IPS-15b (cell line): ENCODE measurements around the gene PLEKHH1.

ENCODE experiments used
- H3K27me3 ChIP-seq: one replicate; pipeline ENCODE4 v1.6.1; 2013; ENCODE audit warnings: low read length; ENCODE audit not compliant: control insufficient read depth, insufficient read depth
- H3K36me3 ChIP-seq: one replicate; pipeline ENCODE4 v1.6.1; 2013; ENCODE audit warnings: low read length; ENCODE audit not compliant: control insufficient read depth, insufficient read depth
- H3K4me1 ChIP-seq: one replicate; pipeline ENCODE4 v1.6.1; 2013; ENCODE audit warnings: mild to moderate bottlenecking, low read length; ENCODE audit not compliant: control insufficient read depth, insufficient read depth
- H3K4me3 ChIP-seq: one replicate; pipeline ENCODE4 v1.5.1; 2013; ENCODE audit warnings: low read depth, low read length
- H3K9ac ChIP-seq: one replicate; pipeline ENCODE4 v1.6.1; 2013; ENCODE audit warnings: low read depth, mild to moderate bottlenecking, low read length
- H3K9me3 ChIP-seq: one replicate; pipeline ENCODE4 v1.6.1; 2013; ENCODE audit warnings: mild to moderate bottlenecking, low read length; ENCODE audit not compliant: control insufficient read depth, insufficient read depth

Gene PLEKHH1

DNA sequence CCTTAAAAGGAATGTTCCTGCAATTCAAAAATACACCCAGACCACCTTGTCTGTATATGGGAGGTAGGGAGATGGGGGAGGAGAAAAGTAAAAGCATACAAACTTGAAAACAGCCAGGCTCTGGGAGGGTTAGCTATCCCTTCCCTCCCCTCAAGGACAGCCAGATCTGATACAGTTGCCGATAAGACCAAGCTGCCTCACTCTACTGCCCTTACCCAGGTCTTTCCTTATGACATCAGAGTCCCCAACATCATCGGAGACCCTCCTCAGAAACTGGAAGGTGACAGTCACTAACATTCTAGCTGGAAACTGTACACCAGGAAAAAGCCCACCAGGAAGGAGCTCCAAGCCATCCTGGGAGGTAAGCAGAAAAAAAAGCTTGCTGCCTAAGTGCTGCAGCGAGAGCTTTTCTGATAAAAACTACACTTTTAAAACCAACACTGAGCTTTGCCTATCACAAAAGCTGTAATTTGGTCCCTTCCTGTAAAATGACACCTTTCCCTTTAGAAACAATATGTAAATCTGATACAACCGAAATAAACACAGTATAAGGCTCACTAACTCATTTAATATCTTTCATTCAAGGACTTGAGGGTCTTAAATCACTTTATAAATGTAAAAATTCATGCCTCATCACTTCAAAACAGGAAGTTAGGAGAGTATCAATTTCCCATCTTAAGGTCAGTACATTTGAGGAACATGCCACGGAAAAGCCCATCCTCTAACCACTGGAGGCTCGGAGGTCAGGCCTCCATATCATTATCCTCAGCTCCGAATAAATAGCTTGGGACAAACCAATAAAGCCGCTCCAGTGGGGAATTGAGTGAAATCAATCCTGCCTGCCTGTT, 20.4 kb upstream of the PLEKHH1 start:
- no peak overlapping the region for H3K4me3 ChIP-seq
- H3K9ac ChIP-seq = no peak overlapping the region
- no peaks in the 10 kb centered on the region for H3K36me3 ChIP-seq
- peaks cover 49% of the 10 kb centered on the region for H3K27me3 ChIP-seq
- H3K9me3 ChIP-seq = no peaks in the 10 kb centered on the region
- peaks cover 2% of the 10 kb centered on the region for H3K4me1 ChIP-seq

DNA sequence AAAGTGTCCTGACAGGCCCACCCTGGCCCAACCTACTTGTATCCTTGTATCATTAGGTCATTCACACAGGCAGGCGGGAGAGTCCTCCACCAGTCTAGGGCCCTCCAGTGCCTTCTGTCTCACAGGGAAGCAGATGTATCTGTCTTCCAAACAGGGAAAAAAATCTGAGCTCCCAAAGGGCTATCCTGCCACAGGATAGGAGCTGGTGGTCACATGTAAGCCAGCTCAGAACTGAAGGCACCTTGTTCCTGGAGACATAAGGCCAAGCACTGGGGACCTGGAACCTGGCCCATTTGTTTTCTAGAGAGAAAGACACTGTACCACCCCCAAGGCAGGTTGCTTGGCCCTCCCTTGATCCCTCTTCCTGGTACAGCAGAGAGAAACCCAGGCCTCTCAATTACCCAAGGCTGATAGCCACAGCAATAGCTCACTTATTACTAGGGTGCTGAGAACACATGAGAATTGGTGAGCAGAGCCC, 19.4 kb upstream of the PLEKHH1 start:
- Histone ChIP-seq H3K4me1 (peaks cover 2% of the 10 kb centered on the region), H3K9me3 (no peaks in the 10 kb centered on the region), H3K4me3 (no peak overlapping the region), H3K27me3 (peaks cover 59% of the 10 kb centered on the region), H3K36me3 (no peaks in the 10 kb centered on the region), H3K9ac (no peak overlapping the region)

DNA sequence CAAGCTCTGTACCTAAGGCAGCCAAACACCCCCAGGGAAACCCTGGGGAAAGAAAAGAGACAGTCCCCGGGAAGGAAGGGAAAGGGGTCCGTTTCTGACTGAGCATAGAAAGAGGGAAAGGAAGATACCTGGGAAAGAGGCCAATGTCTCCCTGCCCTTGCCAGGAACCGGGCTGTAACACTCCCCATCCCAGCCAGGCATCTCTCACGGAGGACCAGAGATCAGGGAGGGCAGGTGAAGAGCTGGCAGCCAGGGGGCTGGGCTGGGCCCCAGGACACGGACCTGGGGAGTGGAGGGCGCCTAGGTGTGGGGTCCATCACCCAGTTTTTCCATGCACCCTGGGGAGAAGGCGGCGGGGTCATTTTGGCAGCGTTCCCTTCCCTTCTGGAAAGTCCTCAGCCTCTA, 18.9 kb upstream of the PLEKHH1 start:
- Histone ChIP-seq H3K27me3 (peaks cover 60% of the 10 kb centered on the region), H3K9ac (no peak overlapping the region), H3K4me1 (peaks cover 2% of the 10 kb centered on the region), H3K36me3 (no peaks in the 10 kb centered on the region), H3K4me3 (peak overlapping the region; percentile 61), H3K9me3 (no peaks in the 10 kb centered on the region)

DNA sequence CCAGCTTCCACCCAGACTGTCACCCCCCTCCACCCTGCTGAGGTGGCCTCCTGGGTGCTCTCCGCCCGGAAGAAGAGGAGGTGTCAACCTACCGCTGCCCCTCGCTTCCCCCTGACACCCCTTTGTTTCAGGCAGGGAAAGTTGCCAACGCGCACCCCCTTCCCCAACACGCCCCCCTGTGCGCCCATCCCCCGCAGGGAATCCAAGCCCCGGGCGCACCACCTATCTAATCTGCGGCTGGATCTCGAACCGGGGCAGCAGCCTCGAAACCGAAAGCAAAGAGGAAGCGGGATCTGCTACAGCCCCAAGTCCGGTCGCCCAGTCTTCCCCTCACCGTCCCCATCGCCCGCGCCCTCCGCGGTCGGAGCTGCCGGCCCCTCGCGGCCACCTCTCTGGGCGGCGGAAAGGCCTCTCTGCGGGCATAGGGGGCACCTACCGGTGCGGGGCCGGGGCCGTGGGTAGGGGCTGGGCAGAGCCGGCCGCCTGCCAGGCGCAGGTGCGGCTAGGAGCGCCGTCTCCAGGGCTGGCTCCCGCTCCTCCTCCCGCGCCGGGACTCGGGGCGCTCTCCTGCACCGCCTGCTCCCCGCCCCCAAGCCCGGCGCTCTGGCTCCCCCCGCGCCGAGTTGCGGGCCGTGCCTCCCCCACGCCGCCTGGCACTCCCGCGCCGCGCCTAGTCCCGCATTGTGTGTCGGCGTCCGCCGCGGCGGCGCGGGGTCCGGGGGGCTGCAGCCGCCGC, 18.3 kb upstream of the PLEKHH1 start:
- Histone ChIP-seq H3K9ac (no peak overlapping the region), H3K9me3 (no peaks in the 10 kb centered on the region), H3K4me3 (peak overlapping the region; percentile 61), H3K36me3 (no peaks in the 10 kb centered on the region), H3K4me1 (peaks cover 2% of the 10 kb centered on the region), H3K27me3 (peaks cover 60% of the 10 kb centered on the region)

DNA sequence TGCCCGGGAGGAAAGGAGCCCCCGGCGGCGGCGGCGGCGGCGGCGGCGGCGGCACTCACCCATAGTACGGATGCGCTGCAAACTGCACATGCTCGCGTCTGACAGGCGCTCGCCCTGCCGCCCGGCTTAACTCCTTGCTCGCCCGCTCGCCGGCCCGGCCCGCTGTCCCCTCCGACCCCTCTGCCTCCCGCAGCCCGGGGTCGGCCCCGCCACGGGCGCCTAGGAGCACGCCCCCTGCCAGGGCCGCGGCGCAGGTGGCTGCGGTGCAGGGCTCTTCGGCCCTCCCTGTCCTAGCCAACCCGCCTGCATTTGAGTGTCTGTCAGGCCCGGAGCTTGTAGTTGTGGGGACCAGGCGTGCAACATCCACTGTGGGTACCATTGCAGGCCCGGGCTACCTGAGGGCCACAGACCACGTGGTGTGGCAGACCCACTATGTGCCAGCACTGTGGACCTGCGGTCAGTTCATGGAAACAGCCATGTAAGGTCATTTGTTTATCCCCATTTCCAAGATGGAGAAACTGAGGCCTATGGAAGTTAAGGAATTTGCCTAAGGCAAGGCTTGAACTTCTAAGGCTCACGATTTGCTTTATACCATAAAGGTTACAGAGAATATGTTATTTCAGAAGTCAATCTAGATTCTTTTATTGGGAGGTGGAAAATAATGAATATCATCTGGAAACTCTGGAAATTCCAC, 17.6 kb upstream of the PLEKHH1 start:
- no peaks in the 10 kb centered on the region for H3K36me3 ChIP-seq
- no peaks in the 10 kb centered on the region for H3K9me3 ChIP-seq
- peak overlapping the region; percentile 49 for H3K4me3 ChIP-seq
- H3K27me3 ChIP-seq = peaks cover 60% of the 10 kb centered on the region
- H3K4me1 ChIP-seq = peaks cover 2% of the 10 kb centered on the region
- no peak overlapping the region for H3K9ac ChIP-seq

DNA sequence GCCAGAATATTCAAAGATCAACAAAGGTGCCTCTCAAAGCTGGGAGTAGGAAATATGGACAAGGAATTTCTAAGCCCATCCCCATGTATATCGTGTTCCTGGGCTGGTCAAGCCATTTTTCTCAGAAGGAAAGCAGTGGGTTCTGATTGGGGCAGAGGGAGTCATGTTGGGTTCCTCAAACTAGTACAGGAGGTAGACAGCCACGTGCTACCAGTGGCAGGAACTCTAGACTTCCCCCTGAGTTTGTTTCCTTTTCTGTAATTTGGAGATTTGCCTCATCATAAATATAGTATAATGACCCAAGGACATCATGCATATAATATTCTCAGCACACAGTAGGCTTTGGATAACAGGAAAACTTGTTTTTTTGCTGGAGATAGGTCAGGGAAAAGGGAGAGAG, 16.4 kb upstream of the PLEKHH1 start:
- H3K36me3 ChIP-seq = no peaks in the 10 kb centered on the region
- H3K27me3 ChIP-seq = peaks cover 58% of the 10 kb centered on the region
- H3K4me3 ChIP-seq = no peak overlapping the region
- no peaks in the 10 kb centered on the region for H3K9me3 ChIP-seq
- peaks cover 2% of the 10 kb centered on the region for H3K4me1 ChIP-seq
- H3K9ac ChIP-seq = no peak overlapping the region

DNA sequence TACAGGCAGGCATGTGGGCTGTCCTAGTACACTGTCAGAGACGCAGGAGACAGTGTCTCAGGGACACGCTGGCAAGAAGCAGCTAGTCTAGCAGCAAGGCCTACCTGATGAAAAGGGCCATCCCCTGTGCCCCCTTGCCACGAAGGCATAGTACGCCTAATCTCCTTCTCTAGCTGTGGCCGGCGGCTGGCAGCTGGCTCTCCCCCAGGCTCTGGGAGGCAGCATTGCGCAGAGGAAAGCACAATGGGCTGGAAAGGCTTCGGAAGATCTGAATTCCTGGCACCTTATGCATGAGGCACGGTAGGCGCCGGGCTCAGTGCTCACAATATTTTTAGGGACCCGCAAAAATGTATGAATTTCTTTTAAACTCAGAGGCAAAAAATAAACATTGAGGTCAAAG, 16.0 kb upstream of the PLEKHH1 start:
- no peaks in the 10 kb centered on the region for H3K36me3 ChIP-seq
- H3K4me1 ChIP-seq = peaks cover 2% of the 10 kb centered on the region
- no peak overlapping the region for H3K9ac ChIP-seq
- H3K27me3 ChIP-seq = peaks cover 58% of the 10 kb centered on the region
- no peaks in the 10 kb centered on the region for H3K9me3 ChIP-seq
- H3K4me3 ChIP-seq = no peak overlapping the region

DNA sequence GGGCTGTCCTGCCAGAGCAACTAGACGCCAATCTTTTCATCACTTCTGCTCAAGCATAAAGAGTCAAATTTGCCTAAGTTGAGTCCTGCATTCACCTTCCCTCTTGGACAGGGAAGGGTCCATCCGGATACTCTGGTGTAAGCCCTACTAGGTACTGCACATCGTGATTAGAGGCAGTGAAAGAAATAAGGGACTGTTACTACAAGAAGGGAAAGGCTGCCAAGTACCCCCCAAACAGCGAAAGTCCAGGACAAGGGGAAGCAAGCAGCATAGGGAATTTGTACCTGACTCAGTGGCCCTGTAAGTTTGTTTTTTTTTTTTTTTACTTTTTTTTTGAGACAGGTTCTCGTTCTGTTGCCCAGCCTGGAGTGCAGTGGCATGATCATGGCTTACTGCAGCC, 13.7 kb upstream of the PLEKHH1 start:
- Histone ChIP-seq H3K4me3 (no peak overlapping the region), H3K27me3 (peaks cover 35% of the 10 kb centered on the region), H3K36me3 (no peaks in the 10 kb centered on the region), H3K9me3 (no peaks in the 10 kb centered on the region), H3K9ac (no peak overlapping the region), H3K4me1 (no peaks in the 10 kb centered on the region)

DNA sequence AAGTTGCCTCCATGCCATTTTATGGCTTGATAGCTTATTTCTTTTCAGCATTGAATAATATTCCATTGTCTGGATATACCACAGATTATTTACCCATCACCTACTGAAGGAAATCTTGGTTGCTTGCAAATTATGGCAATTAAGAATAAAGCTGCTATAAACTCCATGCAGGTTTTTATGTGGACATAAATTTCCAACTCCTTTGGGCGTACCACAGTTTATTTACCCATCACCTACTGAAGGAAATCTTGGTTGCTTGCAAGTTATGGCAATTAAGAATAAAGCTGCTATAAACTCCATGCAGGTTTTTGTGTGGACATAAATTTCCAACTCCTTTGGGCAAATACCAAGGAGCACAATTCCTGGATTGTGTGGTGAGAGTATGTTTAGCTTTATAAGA, 12.6 kb upstream of the PLEKHH1 start:
- no peak overlapping the region for H3K9ac ChIP-seq
- H3K9me3 ChIP-seq = no peaks in the 10 kb centered on the region
- H3K27me3 ChIP-seq = peaks cover 31% of the 10 kb centered on the region
- no peaks in the 10 kb centered on the region for H3K4me1 ChIP-seq
- H3K4me3 ChIP-seq = no peak overlapping the region
- H3K36me3 ChIP-seq = no peaks in the 10 kb centered on the region

DNA sequence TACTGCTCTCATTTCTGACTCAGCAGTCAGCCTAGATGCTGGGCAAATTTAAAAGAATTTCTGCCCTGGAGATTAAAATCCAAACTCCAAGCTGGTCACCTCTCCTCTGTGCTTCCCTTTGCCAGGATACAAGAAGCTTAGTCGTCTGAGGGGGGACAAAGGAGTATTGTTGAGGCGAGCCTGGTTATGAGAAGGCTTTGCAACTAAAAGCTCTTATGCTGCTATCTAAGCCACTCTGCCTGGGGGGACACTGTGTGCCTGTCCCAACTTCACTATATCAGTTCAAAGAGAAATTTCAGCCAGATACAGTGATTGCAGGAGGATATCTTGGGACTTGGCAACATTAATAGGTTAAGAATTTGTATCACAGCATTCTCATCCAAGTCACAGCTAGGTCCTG, 10.8 kb upstream of the PLEKHH1 start:
- H3K9me3 ChIP-seq = no peaks in the 10 kb centered on the region
- H3K27me3 ChIP-seq = peaks cover 15% of the 10 kb centered on the region
- no peak overlapping the region for H3K9ac ChIP-seq
- H3K4me3 ChIP-seq = no peak overlapping the region
- H3K4me1 ChIP-seq = no peaks in the 10 kb centered on the region
- H3K36me3 ChIP-seq = no peaks in the 10 kb centered on the region

DNA sequence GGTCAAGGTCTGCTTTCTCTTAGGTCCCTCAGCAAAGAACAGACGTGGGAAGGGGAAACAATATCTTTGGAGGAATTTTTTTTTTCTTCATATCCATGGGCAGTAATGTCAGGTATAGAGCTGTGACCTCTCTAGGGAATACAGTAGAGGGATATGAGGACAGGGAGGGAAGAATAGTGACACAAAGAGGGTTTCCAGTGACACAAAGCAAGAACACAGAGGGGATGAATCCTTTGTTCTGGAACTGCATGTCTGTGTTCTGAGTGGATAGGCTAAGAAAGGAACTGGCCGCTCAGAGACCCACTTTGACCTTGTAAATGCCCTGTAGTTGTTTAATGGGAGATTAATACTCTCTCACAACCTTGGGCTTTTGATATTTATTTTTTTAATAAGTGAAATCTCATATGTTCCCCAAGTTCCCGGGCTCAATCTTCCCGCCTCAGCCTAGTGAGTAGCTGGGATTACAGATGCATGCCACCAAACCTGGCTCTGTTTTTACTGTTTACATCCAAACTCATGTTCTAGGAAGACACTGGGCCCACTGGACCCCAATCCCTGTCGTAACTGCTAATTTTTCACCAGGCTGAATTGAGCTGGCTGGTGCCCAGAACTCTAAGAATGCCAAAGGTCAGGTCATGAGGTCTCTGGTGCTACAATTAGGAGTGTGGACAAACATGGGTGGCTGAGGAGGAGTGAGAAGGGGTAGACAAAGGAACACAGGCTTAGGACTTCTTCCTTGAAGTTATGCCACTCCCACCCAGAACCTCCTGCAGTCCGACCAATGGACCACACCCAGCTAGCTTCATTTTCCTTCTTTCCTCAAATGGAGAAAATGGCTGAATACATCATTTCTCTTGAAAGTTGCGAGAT, 9.1 kb upstream of the PLEKHH1 start:
- Histone ChIP-seq H3K27me3 (no peaks in the 10 kb centered on the region), H3K36me3 (no peaks in the 10 kb centered on the region), H3K4me1 (no peaks in the 10 kb centered on the region), H3K4me3 (no peak overlapping the region), H3K9me3 (no peaks in the 10 kb centered on the region), H3K9ac (no peak overlapping the region)
